ENCODE data around the gene SAP30. TPM values are rescaled to one million over a fixed set of nuclear protein-coding genes. Genes with fewer than 3 reads are reported as not detected.

Gene SAP30
- total and polyA plus RNA-seq, 9 of the 15 experiments (the other 6 are each of a cell fraction or from before 2014, with no cell fraction given), result 5.9 to 51.1 (median 32.6) TPM

DNA sequence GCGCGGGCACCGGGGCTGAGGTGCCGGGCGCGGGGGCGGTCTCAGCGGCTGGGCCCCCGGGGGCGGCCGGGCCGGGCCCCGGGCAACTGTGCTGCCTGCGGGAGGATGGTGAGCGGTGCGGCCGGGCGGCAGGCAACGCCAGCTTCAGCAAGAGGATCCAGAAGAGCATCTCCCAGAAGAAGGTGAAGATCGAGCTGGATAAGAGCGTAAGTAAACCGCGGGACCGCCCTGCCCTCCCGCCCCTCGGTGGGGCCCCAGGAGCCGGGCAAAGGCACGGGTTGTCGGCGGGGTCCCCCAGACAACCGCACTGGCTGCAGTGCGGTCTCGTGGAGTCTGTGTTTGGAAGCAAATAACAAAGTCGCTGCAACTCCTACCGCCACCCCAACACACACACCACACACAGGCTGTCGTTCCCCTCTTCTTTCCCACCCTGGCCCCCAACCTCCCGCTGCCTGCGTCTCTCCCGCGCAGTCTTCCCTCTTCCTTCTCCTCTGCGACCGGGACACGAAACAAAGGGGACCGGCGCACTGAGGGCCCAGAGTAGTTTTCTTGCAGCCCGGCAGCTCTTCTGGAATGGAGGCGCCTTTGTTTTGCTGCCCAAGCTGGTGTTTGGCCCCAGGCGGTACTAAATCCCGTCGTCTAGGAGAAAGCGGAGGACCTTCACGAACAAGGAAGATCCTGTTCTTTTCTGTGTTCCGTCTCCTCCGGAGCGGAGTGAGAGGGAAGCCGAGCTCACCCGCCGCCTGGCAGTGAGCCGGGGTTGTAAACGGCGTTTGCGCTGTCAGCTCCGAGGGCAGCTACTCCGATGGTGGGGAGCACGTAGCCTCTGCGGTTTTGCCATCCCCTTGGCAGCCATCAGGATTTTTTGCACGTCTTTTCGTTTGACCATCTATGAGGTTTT, 788 bp downstream of the SAP30 start (continued):
- TF ChIP-seq, protein P1, sequence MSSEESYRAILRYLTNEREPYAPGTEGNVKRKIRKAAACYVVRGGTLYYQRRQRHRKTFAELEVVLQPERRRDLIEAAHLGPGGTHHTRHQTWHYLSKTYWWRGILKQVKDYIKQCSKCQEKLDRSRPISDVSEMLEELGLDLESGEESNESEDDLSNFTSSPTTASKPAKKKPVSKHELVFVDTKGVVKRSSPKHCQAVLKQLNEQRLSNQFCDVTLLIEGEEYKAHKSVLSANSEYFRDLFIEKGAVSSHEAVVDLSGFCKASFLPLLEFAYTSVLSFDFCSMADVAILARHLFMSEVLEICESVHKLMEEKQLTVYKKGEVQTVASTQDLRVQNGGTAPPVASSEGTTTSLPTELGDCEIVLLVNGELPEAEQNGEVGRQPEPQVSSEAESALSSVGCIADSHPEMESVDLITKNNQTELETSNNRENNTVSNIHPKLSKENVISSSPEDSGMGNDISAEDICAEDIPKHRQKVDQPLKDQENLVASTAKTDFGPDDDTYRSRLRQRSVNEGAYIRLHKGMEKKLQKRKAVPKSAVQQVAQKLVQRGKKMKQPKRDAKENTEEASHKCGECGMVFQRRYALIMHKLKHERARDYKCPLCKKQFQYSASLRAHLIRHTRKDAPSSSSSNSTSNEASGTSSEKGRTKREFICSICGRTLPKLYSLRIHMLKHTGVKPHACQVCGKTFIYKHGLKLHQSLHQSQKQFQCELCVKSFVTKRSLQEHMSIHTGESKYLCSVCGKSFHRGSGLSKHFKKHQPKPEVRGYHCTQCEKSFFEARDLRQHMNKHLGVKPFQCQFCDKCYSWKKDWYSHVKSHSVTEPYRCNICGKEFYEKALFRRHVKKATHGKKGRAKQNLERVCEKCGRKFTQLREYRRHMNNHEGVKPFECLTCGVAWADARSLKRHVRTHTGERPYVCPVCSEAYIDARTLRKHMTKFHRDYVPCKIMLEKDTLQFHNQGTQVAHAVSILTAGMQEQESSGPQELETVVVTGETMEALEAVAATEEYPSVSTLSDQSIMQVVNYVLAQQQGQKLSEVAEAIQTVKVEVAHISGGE (CRISPR knock-in tag; IDR thresholded peaks at IDR 0.05), result no peak
- TF ChIP-seq, protein P2, sequence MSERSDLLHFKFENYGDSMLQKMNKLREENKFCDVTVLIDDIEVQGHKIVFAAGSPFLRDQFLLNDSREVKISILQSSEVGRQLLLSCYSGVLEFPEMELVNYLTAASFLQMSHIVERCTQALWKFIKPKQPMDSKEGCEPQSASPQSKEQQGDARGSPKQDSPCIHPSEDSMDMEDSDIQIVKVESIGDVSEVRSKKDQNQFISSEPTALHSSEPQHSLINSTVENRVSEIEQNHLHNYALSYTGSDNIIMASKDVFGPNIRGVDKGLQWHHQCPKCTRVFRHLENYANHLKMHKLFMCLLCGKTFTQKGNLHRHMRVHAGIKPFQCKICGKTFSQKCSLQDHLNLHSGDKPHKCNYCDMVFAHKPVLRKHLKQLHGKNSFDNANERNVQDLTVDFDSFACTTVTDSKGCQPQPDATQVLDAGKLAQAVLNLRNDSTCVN (CRISPR knock-in tag; IDR thresholded peaks at IDR 0.05), result no peak
- TF ChIP-seq POLR2A (conservative IDR thresholded peaks at IDR 0.05) (no peak), CCNT2 (IDR thresholded peaks at IDR 0.05; ENCODE audit: borderline replicate concordance, extremely low read depth, insufficient read length, low read depth, low read length) (peak; percentile 11), MAZ (CRISPR knock-in tag; conservative IDR thresholded peaks at IDR 0.05 in 1 of 2, IDR thresholded peaks at IDR 0.05 in 1 of 2) (peak in 1 of 2 experiments; percentile 39; a peak in 1 of 4 replicates), ZNF436 (CRISPR knock-in tag; IDR thresholded peaks at IDR 0.05) (no peak), ZNF583 (CRISPR knock-in tag; IDR thresholded peaks at IDR 0.05) (no peak), ELF1 (tag; IDR thresholded peaks at IDR 0.05) (no peak), KLF16 (IDR thresholded peaks at IDR 0.05) (no peak), NRF1 (conservative IDR thresholded peaks at IDR 0.05 in 1 of 2, IDR thresholded peaks at IDR 0.05 in 1 of 2) (peak; percentile 49 to 50; a peak in 3 of 4 replicates)
- TF ChIP-seq, protein P3, sequence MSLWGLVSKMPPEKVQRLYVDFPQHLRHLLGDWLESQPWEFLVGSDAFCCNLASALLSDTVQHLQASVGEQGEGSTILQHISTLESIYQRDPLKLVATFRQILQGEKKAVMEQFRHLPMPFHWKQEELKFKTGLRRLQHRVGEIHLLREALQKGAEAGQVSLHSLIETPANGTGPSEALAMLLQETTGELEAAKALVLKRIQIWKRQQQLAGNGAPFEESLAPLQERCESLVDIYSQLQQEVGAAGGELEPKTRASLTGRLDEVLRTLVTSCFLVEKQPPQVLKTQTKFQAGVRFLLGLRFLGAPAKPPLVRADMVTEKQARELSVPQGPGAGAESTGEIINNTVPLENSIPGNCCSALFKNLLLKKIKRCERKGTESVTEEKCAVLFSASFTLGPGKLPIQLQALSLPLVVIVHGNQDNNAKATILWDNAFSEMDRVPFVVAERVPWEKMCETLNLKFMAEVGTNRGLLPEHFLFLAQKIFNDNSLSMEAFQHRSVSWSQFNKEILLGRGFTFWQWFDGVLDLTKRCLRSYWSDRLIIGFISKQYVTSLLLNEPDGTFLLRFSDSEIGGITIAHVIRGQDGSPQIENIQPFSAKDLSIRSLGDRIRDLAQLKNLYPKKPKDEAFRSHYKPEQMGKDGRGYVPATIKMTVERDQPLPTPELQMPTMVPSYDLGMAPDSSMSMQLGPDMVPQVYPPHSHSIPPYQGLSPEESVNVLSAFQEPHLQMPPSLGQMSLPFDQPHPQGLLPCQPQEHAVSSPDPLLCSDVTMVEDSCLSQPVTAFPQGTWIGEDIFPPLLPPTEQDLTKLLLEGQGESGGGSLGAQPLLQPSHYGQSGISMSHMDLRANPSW (CRISPR knock-in tag; IDR thresholded peaks at IDR 0.05), result no peak
- TF ChIP-seq, protein P4, sequence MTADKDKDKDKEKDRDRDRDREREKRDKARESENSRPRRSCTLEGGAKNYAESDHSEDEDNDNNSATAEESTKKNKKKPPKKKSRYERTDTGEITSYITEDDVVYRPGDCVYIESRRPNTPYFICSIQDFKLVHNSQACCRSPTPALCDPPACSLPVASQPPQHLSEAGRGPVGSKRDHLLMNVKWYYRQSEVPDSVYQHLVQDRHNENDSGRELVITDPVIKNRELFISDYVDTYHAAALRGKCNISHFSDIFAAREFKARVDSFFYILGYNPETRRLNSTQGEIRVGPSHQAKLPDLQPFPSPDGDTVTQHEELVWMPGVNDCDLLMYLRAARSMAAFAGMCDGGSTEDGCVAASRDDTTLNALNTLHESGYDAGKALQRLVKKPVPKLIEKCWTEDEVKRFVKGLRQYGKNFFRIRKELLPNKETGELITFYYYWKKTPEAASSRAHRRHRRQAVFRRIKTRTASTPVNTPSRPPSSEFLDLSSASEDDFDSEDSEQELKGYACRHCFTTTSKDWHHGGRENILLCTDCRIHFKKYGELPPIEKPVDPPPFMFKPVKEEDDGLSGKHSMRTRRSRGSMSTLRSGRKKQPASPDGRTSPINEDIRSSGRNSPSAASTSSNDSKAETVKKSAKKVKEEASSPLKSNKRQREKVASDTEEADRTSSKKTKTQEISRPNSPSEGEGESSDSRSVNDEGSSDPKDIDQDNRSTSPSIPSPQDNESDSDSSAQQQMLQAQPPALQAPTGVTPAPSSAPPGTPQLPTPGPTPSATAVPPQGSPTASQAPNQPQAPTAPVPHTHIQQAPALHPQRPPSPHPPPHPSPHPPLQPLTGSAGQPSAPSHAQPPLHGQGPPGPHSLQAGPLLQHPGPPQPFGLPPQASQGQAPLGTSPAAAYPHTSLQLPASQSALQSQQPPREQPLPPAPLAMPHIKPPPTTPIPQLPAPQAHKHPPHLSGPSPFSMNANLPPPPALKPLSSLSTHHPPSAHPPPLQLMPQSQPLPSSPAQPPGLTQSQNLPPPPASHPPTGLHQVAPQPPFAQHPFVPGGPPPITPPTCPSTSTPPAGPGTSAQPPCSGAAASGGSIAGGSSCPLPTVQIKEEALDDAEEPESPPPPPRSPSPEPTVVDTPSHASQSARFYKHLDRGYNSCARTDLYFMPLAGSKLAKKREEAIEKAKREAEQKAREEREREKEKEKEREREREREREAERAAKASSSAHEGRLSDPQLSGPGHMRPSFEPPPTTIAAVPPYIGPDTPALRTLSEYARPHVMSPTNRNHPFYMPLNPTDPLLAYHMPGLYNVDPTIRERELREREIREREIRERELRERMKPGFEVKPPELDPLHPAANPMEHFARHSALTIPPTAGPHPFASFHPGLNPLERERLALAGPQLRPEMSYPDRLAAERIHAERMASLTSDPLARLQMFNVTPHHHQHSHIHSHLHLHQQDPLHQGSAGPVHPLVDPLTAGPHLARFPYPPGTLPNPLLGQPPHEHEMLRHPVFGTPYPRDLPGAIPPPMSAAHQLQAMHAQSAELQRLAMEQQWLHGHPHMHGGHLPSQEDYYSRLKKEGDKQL (CRISPR knock-in tag; IDR thresholded peaks at IDR 0.05; ENCODE audit: borderline replicate concordance), result no peak
